H9 (cell line): ENCODE results near the gene ROCK2. TPM values are rescaled to one million over a fixed set of nuclear protein-coding genes. Genes with fewer than 3 reads are reported as not detected.

Experiments used
- DNase-seq: peaks from one replicate; pipeline ENCODE4 v3.0.0-alpha.2; 2017
- H2AFZ ChIP-seq: one replicate; pipeline ENCODE4 v1.6.1; 2013; ENCODE audit warnings: mild to moderate bottlenecking, low read length, control low read depth, moderate library complexity
- H2AK5ac ChIP-seq: 2 replicates; pipeline ENCODE4 v1.6.1; 2013; ENCODE audit warnings: low read length, control low read depth, mixed read lengths; ENCODE audit not compliant: insufficient read length
- H2BK120ac ChIP-seq: one replicate; pipeline ENCODE4 v1.6.1; 2013; ENCODE audit warnings: low read depth, mild to moderate bottlenecking, low read length, control low read depth, inconsistent platforms; ENCODE audit not compliant: poor library complexity, severe bottlenecking
- H2BK12ac ChIP-seq: 2 replicates; pipeline ENCODE4 v1.6.1; 2013; ENCODE audit warnings: low read length, control low read depth, mixed read lengths, low read depth; ENCODE audit not compliant: insufficient read length
- H2BK15ac ChIP-seq: 2 replicates; pipeline ENCODE4 v1.6.1; 2013; ENCODE audit warnings: low read depth, low read length, control low read depth
- H2BK20ac ChIP-seq: one replicate; pipeline ENCODE4 v1.6.1; 2013; ENCODE audit warnings: low read depth, mild to moderate bottlenecking, low read length, control low read depth, inconsistent platforms; ENCODE audit not compliant: poor library complexity, severe bottlenecking
- H2BK5ac ChIP-seq: 2 replicates; pipeline ENCODE4 v1.6.1; 2013; ENCODE audit warnings: low read length, control low read depth, mixed read lengths; ENCODE audit not compliant: insufficient read length
- H3K14ac ChIP-seq: 2 replicates; pipeline ENCODE4 v1.6.1; 2013; ENCODE audit warnings: low read length, control low read depth; ENCODE audit not compliant: insufficient read depth
- H3K18ac ChIP-seq: 2 replicates; pipeline ENCODE4 v1.6.1; 2013; ENCODE audit warnings: low read depth, mild to moderate bottlenecking, mixed read lengths, low read length, control low read depth; ENCODE audit not compliant: insufficient read length
- H3K23ac ChIP-seq: 2 replicates; pipeline ENCODE4 v1.6.1; 2013; ENCODE audit warnings: low read length, control low read depth, mixed read lengths, low read depth; ENCODE audit not compliant: insufficient read length
- H3K23me2 ChIP-seq: 2 replicates; pipeline ENCODE4 v1.6.1; 2013; ENCODE audit warnings: low read depth, mild to moderate bottlenecking, mixed read lengths, low read length, control low read depth; ENCODE audit not compliant: insufficient read length, poor library complexity, severe bottlenecking
- H3K27ac ChIP-seq: 2 replicates; pipeline ENCODE4 v1.5.1; 2013; ENCODE audit warnings: low read length, control low read depth, mixed read lengths, low read depth; ENCODE audit not compliant: insufficient read length
- H3K27me3 ChIP-seq: 2 replicates; pipeline ENCODE4 v1.6.1; 2013; ENCODE audit warnings: low read length, control low read depth, inconsistent platforms; ENCODE audit not compliant: insufficient read depth
- H3K4ac ChIP-seq: 2 replicates; pipeline ENCODE4 v1.6.1; 2013; ENCODE audit warnings: low read depth, mild to moderate bottlenecking, control low read depth, inconsistent platforms, low read length, moderate library complexity
- H3K4me1 ChIP-seq: 2 replicates; pipeline ENCODE4 v1.6.1; 2013; ENCODE audit warnings: low read length, control low read depth, inconsistent platforms; ENCODE audit not compliant: insufficient read depth
- H3K4me2 ChIP-seq: 2 replicates; pipeline ENCODE4 v1.6.1; 2013; ENCODE audit warnings: low read length, control low read depth, mixed read lengths; ENCODE audit not compliant: insufficient read length, insufficient read depth
- H3K56ac ChIP-seq: 2 replicates; pipeline ENCODE4 v1.6.1; 2013; ENCODE audit warnings: low read depth, mild to moderate bottlenecking, mixed read lengths, low read length, control low read depth; ENCODE audit not compliant: insufficient read length
- H3K79me1 ChIP-seq: 2 replicates; pipeline ENCODE4 v1.6.1; 2013; ENCODE audit warnings: low read depth, mild to moderate bottlenecking, moderate library complexity, low read length, control low read depth, inconsistent platforms; ENCODE audit not compliant: insufficient read depth, poor library complexity, severe bottlenecking
- H3K79me2 ChIP-seq: 2 replicates; pipeline ENCODE4 v1.6.1; 2013; ENCODE audit warnings: low read length, control low read depth, inconsistent platforms; ENCODE audit not compliant: insufficient read depth
- H3K9ac ChIP-seq: 2 replicates; pipeline ENCODE4 v1.6.1; 2013; ENCODE audit warnings: low read length, control low read depth, mixed read lengths; ENCODE audit not compliant: insufficient read length; ENCODE audit errors: extremely low read depth
- H3K9me3 ChIP-seq: one replicate; pipeline ENCODE4 v1.6.1; 2013; ENCODE audit warnings: low read depth, low read length, inconsistent platforms; ENCODE audit not compliant: control insufficient read depth
- H3T11ph ChIP-seq: one replicate; pipeline ENCODE4 v1.6.1; 2013; ENCODE audit warnings: mild to moderate bottlenecking, low read length, control low read depth, inconsistent platforms
- H4K20me1 ChIP-seq: one replicate; pipeline ENCODE4 v1.6.1; 2013; ENCODE audit not compliant: control insufficient read depth, insufficient read length, insufficient read depth
- H4K5ac ChIP-seq: 2 replicates; pipeline ENCODE4 v1.6.1; 2013; ENCODE audit warnings: low read depth, mild to moderate bottlenecking, mixed read lengths, low read length, control low read depth; ENCODE audit not compliant: insufficient read length
- H4K8ac ChIP-seq: replicated peaks from 2 replicates; pipeline ENCODE4 v1.6.1; 2013; ENCODE audit warnings: low read length, control low read depth, mixed read lengths, low read depth; ENCODE audit not compliant: insufficient read length
- H4K91ac ChIP-seq: 2 replicates; pipeline ENCODE4 v1.6.1; 2013; ENCODE audit warnings: low read depth, mild to moderate bottlenecking, moderate library complexity, mixed read lengths, low read length, control low read depth; ENCODE audit not compliant: insufficient read length
- H3K27ac Mint-ChIP-seq, 3 experiments: 2 replicates in 2 of 3; 3 replicates in 1 of 3; pipeline ENCODE4 v1.8.0; 2020 to 2021; ENCODE audit warnings: mixed read lengths in 3 of 3, mild to moderate bottlenecking in 1 of 3, moderate library complexity in 1 of 3
- H3K27me3 Mint-ChIP-seq: 2 replicates; pipeline ENCODE4 v1.8.0; 2021; ENCODE audit warnings: low read depth, mild to moderate bottlenecking, moderate library complexity, mixed read lengths
- H3K36me3 Mint-ChIP-seq, 3 experiments: 2 replicates in 2 of 3; 3 replicates in 1 of 3; pipeline ENCODE4 v1.8.0; 2020 to 2021; ENCODE audit warnings: low read depth in 3 of 3, mixed read lengths in 3 of 3; ENCODE audit not compliant: insufficient read depth in 1 of 3
- H3K4me1 Mint-ChIP-seq, 2 experiments: 2 replicates each; pipeline ENCODE4 v1.8.0; 2020; ENCODE audit warnings: mixed read lengths in 2 of 2
- H3K4me3 Mint-ChIP-seq, 2 experiments: 2 replicates in 1 of 2; 3 replicates in 1 of 2; pipeline ENCODE4 v1.8.0; 2020 to 2021; ENCODE audit warnings: mild to moderate bottlenecking in 2 of 2, mixed read lengths in 2 of 2, moderate library complexity in 1 of 2
- H3K9me3 Mint-ChIP-seq, 2 experiments: 2 replicates in 1 of 2; 3 replicates in 1 of 2; pipeline ENCODE4 v1.8.0; 2020; ENCODE audit warnings: mild to moderate bottlenecking in 2 of 2, mixed read lengths in 2 of 2, moderate library complexity in 1 of 2
- WGBS: extraction: QIAGEN DNeasy Blood & Tissue Kit; methylation state at CpG from one replicate; pipeline ENCODE4 v1.1.7; 2013; ENCODE audit warnings: missing lambda C conversion rate, low lambda C conversion rate, mixed read lengths; ENCODE audit not compliant: insufficient read length; ENCODE audit errors: extremely low coverage; 5-methylcytosine and 5-hydroxymethylcytosine counted together
- total RNA-seq: library from RNA; stranded (reverse); gene quantifications from 2 replicates; pipeline ENCODE4 v1.2.1, GENCODE V29; 2021
- TF ChIP-seq, protein P1 (sequence below): fragments of 200-600 bp; sonication (generic); conservative IDR thresholded peaks from 3 replicates; pipeline ENCODE4 v1.8.0; 2021; ENCODE audit warnings: antibody characterized with exemption, mild to moderate bottlenecking

Gene ROCK2
- total RNA-seq, 1 experiment from 2014 or later: 33.2 TPM

DNA sequence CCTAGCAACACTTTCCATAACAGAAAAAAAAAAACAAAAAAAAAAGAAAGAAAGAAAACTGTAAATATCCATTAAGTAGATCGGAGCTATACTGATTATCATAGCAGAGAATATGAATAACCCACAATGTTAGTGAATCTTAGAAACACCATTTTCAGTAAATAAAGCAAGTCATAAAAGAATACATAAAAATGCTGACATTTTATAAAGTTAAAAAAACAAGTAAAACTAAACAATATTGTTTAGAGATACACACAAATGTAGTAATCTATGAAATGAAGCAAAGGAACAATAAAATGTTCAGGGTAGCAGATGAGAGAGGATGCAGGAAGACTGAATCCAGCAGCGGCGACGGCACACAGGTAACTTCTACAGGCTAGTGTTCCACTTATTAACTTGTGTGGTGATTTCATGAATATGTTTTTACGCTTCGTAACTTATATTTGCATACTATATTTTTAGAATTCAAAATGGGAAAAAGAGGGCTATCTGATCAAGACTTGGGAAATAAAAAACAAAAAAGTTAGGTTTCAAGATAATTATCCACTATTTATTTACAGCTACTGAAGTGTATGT, 4.8 kb downstream of the ROCK2 start:
- Histone ChIP-seq H2BK5ac (no peak overlapping the region), H4K91ac (no peak overlapping the region), H2BK15ac (no peak overlapping the region), H3K4me1 (peaks cover 4% of the 10 kb centered on the region), H4K8ac (no peak overlapping the region), H2BK20ac (no peak overlapping the region), H3K14ac (no peak overlapping the region), H2AK5ac (no peak overlapping the region), H3K56ac (no peak overlapping the region), H2BK120ac (no peak overlapping the region), H3K27me3 (no peaks in the 10 kb centered on the region), H3K9ac (no peak overlapping the region), H3K27ac (no peak overlapping the region), H3K23ac (no peak overlapping the region), H3K9me3 (no peaks in the 10 kb centered on the region), H3K79me1 (peaks cover 4% of the 10 kb centered on the region), H3K23me2 (peaks cover 14% of the 10 kb centered on the region), H3K4me2 (no peak overlapping the region), H3K18ac (no peak overlapping the region), H3K79me2 (peaks cover 31% of the 10 kb centered on the region), H4K20me1 (no peaks in the 10 kb centered on the region), H2AFZ (no peak overlapping the region), H2BK12ac (no peak overlapping the region), H3K4ac (no peak overlapping the region), H4K5ac (no peak overlapping the region), H3T11ph (no peak overlapping the region)
- H3K27me3 Mint-ChIP-seq: no peaks in the 10 kb centered on the region
- H3K36me3 Mint-ChIP-seq: peaks cover 2 to 9% (median 9%) of the 10 kb centered on the region in 3 experiments; a peak in 5 of 7 replicates
- no peak overlapping the region for H3K27ac Mint-ChIP-seq
- no peak for DNase-seq
- H3K4me1 Mint-ChIP-seq: peaks cover 20 to 30% of the 10 kb centered on the region in 2 experiments
- no CpG with 5 or more reads among the region's 6 CpGs for WGBS
- H3K9me3 Mint-ChIP-seq: peaks cover 5 to 8% of the 10 kb centered on the region in 2 experiments; a peak in 4 of 5 replicates
- TF ChIP-seq, protein P1, sequence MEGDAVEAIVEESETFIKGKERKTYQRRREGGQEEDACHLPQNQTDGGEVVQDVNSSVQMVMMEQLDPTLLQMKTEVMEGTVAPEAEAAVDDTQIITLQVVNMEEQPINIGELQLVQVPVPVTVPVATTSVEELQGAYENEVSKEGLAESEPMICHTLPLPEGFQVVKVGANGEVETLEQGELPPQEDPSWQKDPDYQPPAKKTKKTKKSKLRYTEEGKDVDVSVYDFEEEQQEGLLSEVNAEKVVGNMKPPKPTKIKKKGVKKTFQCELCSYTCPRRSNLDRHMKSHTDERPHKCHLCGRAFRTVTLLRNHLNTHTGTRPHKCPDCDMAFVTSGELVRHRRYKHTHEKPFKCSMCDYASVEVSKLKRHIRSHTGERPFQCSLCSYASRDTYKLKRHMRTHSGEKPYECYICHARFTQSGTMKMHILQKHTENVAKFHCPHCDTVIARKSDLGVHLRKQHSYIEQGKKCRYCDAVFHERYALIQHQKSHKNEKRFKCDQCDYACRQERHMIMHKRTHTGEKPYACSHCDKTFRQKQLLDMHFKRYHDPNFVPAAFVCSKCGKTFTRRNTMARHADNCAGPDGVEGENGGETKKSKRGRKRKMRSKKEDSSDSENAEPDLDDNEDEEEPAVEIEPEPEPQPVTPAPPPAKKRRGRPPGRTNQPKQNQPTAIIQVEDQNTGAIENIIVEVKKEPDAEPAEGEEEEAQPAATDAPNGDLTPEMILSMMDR: no peak
- H3K4me3 Mint-ChIP-seq: no peak overlapping the region
